Muscle of leg (tissue), 16 donors: Measurements from ENCODE around the gene SEL1L3. TPM values are rescaled to one million over a fixed set of nuclear protein-coding genes. Genes with fewer than 3 reads are reported as not detected.
"Not testable (repeated sequence)": the region's sequence is repeated elsewhere in the genome, so short reads cannot be mapped to it uniquely, and the experiment has no call there.

Source experiments
- DNase-seq: peaks from one replicate; pipeline ENCODE4 v3.0.0; 2013
- H3K27ac ChIP-seq: one replicate; pipeline ENCODE4 v1.5.1; 2013; ENCODE audit warnings: mild to moderate bottlenecking, low read length, control low read depth
- H3K27me3 ChIP-seq: one replicate; pipeline ENCODE4 v1.6.1; 2013; ENCODE audit warnings: low read length; ENCODE audit not compliant: control insufficient read depth, insufficient read depth
- H3K36me3 ChIP-seq: one replicate; pipeline ENCODE4 v1.6.1; 2013; ENCODE audit warnings: low read length; ENCODE audit not compliant: control insufficient read depth, insufficient read depth
- H3K4me1 ChIP-seq: one replicate; pipeline ENCODE4 v1.6.1; 2013; ENCODE audit warnings: low read length; ENCODE audit not compliant: control insufficient read depth, insufficient read depth
- H3K4me3 ChIP-seq: one replicate; pipeline ENCODE4 v1.5.1; 2013; ENCODE audit warnings: low read length, control low read depth
- H3K9me3 ChIP-seq: replicated peaks from 2 replicates; pipeline ENCODE4 v1.6.1; 2013; ENCODE audit warnings: low read depth, low read length; ENCODE audit not compliant: control insufficient read depth
- WGBS: methylation state at CpG from one replicate; pipeline ENCODE4 v1.1.5; 2013; ENCODE audit warnings: missing lambda C conversion rate; ENCODE audit not compliant: insufficient coverage; 5-methylcytosine and 5-hydroxymethylcytosine counted together
- long read RNA-seq, 11 donors: transcript quantifications; one replicate each; lab custom pipeline, GENCODE V29; 2026
- polyA plus RNA-seq, 8 donors: library from polyadenylated mRNA; unstranded; fragments of 120-200 nt; gene quantifications; one replicate each; pipeline versions ENCODE4 v1.2.1 to v1.2.3, GENCODE V29; 2013; ENCODE audit warnings: inconsistent platforms in 1 of 8, low replicate concordance in 1 of 8; ENCODE audit not compliant: insufficient read length in 8 of 8, insufficient read depth in 1 of 8
- total RNA-seq: library from RNA; stranded (reverse); fragments of 120-200 nt; gene quantifications from one replicate; pipeline ENCODE4 v1.2.4, GENCODE V29; 2013

The SEL1L3 gene
- 15.3 TPM for total RNA-seq
- polyA plus RNA-seq: 10 to 100 TPM; 10.8 to 21.3 (median 17.4) TPM
- long read RNA-seq, donor 1, partial matches to known transcripts: 0 of 1 reads
- long read RNA-seq, donor 1, other reads (novel, unspliced or antisense): 0 of 1 reads
- long read RNA-seq, donor 2: 0 reads
- long read RNA-seq, donor 3, partial matches to known transcripts: 0 of 1 reads
- long read RNA-seq, donor 3, other reads (novel, unspliced or antisense): 0 of 1 reads
- long read RNA-seq, donor 4: 0 reads
- long read RNA-seq, donor 5, full-length matches to known transcripts: 5 of 10 reads
- long read RNA-seq, donor 5, partial matches to known transcripts: 5 of 10 reads
- long read RNA-seq, donor 5, other reads (novel, unspliced or antisense): 0 of 10 reads
- long read RNA-seq, donor 6, full-length matches to known transcripts: 3 of 3 reads
- long read RNA-seq, donor 6, partial matches to known transcripts: 0 of 3 reads
- long read RNA-seq, donor 6, other reads (novel, unspliced or antisense): 0 of 3 reads
- long read RNA-seq, donor 7, full-length matches to known transcripts: 1 of 1 reads
- long read RNA-seq, donor 7, partial matches to known transcripts: 0 of 1 reads
- long read RNA-seq, donor 7, other reads (novel, unspliced or antisense): 0 of 1 reads
- long read RNA-seq, donor 8, full-length matches to known transcripts: 1 of 108 reads
- long read RNA-seq, donor 8, partial matches to known transcripts: 61 of 108 reads
- long read RNA-seq, donor 8, other reads (novel, unspliced or antisense): 46 of 108 reads
- long read RNA-seq, donor 9, full-length matches to known transcripts: 1 of 1 reads
- long read RNA-seq, donor 9, partial matches to known transcripts: 0 of 1 reads
- long read RNA-seq, donor 9, other reads (novel, unspliced or antisense): 0 of 1 reads
- long read RNA-seq, donor 10, partial matches to known transcripts: 0 of 1 reads
- long read RNA-seq, donor 10, other reads (novel, unspliced or antisense): 0 of 1 reads
- long read RNA-seq, donor 11: 0 reads

DNA sequence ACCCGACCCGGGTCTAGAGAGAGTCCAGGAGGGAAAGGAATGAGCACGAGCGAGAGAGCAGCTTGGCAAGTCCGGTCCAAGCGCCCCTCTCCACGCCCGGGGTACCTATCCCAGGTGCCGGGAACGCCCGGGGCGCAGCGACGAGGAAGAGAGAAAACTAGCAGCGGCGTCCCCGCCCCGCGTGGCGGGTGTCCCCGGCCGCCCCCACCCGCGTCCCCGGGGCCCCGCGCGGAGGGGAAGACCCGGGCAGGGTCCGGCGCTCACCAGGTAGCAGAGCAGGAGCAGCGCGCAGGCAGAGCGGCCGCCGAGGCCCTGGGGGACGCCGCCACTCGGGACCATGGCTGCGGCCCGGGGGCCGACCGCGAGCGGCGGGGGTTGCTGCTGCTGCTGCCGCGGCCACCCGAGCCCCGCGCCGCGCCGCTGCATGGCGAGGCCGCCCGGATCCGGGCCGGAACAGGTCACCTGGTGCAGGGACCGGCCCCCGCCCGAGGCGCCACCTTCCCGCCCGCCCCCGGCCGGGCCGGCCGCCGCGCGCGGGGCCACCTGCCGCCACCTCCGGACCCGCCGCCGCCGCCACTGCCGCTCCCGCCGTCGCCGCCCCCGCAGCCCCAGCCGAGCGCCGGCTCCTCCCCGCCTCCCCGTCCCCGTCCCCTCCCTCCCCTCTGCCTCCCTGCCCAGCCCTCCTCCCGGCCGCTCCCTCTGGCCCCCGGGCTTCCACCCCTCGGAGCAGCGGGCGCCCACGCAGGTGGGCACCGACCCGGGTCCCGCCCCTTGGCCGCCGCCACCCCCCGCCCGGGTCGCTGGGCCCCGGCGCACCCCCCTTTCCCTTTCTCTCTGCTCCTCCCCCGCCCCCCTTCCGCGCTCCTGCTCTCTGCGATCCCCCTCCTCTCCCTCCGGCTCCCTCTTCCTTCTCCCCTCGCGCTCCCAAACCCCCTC lies at the start of gene SEL1L3:
SEL1L3 (minus strand) TSS at position 578 of the 936 bp plus-strand sequence; CDS start at position 426, 152 bp downstream.
- Histone ChIP-seq H3K9me3 (no peaks in the 10 kb centered on the region), H3K4me1 (peaks cover 16% of the 10 kb centered on the region), H3K27ac (peak within 1 kb of the TSS; percentile 71), H3K27me3 (peaks cover 5% of the 10 kb centered on the region), H3K36me3 (no peaks in the 10 kb centered on the region), H3K4me3 (peak within 1 kb of the TSS; percentile 57)
- under 1% methylated on average over 110 of the region's 115 CpGs for WGBS
- peak; percentile 52 for DNase-seq

DNA sequence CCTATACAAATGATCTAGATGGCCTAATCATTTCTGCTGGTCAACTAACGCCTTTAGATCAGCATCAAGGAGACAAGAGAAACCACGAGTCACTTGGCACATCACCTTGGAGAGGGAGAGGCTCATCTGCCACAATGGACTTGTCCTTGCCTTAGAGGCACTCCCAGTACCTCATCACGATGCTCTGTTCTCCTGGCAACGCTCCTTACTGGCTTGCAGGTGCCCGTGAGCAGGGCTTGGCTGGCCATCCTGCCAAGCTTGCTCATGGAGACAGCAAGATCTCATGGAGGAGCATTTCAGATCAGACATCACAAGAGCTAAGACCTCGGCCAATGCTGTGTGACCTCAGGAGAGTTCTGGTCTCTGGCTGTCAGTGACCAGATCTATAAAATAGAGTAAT lies 48.6 kb upstream of the SEL1L3 start:
- no peak overlapping the region for H3K27ac ChIP-seq
- 68% methylated on average over 5 of the region's 6 CpGs for WGBS

DNA sequence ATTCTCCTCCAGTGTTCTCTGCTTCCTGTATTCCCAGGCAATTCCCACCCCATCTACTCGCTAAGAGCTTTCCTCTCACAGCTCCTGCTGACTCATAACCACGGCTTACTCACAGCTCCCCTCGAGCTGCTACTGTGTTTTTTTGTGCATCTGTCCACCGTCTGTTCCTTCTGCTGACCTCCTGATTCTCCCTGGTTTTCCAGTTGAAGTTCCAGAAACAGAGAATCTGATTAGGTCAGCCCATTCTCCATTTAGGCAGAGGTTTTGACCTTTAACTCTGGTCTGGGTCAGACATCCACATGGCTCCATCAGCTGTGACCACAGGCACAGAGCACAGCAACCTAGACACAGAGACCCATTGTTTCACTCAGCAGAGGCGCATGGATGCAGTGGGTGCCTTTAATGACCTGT lies 45.7 kb upstream of the SEL1L3 start:
- Histone ChIP-seq H3K27me3 (no peaks in the 10 kb centered on the region), H3K36me3 (no peaks in the 10 kb centered on the region), H3K4me3 (no peak overlapping the region), H3K9me3 (no peaks in the 10 kb centered on the region), H3K4me1 (peaks cover 15% of the 10 kb centered on the region), H3K27ac (no peak overlapping the region)
- WGBS: 27% methylated on average over 4 of the region's 5 CpGs
- no peak for DNase-seq

More for the DNA sequence above, 48.6 kb upstream of the SEL1L3 start:
- no peaks in the 10 kb centered on the region for H3K36me3 ChIP-seq
- H3K27me3 ChIP-seq: no peaks in the 10 kb centered on the region
- H3K9me3 ChIP-seq: no peaks in the 10 kb centered on the region
- DNase-seq: no peak
- H3K4me3 ChIP-seq: no peak overlapping the region
- peaks cover 26% of the 10 kb centered on the region for H3K4me1 ChIP-seq

DNA sequence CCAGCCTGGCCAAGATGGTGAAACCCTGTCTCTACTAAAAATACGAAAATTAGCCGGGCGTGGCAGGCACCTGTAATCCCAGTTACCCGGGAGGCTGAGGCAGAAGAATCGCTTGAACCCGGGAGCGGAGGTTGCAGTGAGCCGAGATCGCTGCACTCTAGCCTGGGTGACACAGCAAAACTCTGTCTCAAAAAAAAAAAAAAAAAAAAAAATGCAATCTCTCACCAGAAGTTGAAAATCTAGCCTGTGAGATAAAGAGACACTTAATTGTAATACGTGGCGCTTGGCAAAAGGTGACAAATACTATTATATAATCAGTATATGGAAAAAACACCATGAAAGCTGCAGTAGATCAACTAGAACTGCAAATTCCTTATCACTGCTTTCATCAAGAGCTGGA lies 43.3 kb upstream of the SEL1L3 start:
- not testable (repeated sequence) for H3K9me3 ChIP-seq, H3K27ac ChIP-seq, H3K4me1 ChIP-seq, H3K27me3 ChIP-seq, DNase-seq, H3K36me3 ChIP-seq, H3K4me3 ChIP-seq
- WGBS: 80% methylated on average over 4 of the region's 11 CpGs

DNA sequence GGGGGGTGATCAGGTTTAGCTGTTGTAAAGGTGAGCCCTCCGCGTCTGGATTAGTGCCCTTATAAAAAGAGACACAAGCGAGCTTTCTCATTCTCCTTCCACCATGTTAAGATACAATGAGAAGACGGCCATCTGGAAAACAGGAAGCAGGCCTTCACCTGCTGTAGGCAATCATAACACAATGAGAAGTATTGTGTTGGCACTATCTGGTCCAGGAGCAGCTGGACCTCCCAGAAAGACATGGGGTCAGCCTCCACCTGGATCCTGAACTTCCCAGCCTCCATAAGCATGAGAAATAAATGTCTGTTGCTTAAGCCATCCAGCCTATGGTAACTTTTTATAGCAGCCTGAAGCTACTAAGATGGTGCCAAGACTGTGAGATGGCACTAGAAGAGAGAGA lies 42.6 kb upstream of the SEL1L3 start:
- no peaks in the 10 kb centered on the region for H3K9me3 ChIP-seq
- no CpG with 5 or more reads among the region's 4 CpGs for WGBS
- no peak for DNase-seq

DNA sequence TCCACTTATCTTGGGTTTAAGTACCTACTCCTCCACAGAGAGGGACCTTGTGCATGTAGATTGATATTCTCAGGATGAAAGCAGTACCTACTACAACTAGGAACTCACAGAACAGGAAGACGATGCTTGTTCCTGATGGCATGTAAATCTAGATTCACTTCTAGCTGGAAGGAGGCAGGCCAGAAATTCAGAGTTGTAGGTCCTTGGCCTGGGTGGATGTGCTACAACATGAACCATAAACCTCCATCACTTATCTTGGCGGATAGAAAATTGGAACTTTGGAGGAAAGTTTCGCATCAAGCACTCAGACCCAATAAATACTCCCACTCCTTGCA lies 41.9 kb upstream of the SEL1L3 start:
- Histone ChIP-seq H3K27ac (no peak overlapping the region), H3K4me3 (no peak overlapping the region), H3K36me3 (no peaks in the 10 kb centered on the region), H3K4me1 (peaks cover 5% of the 10 kb centered on the region), H3K27me3 (no peaks in the 10 kb centered on the region), H3K9me3 (no peaks in the 10 kb centered on the region)
- 100% methylated on average over 2 of the region's 3 CpGs for WGBS
- no peak for DNase-seq

More for the DNA sequence above, 42.6 kb upstream of the SEL1L3 start:
- Histone ChIP-seq H3K4me1 (peaks cover 5% of the 10 kb centered on the region), H3K27me3 (no peaks in the 10 kb centered on the region), H3K36me3 (no peaks in the 10 kb centered on the region), H3K4me3 (no peak overlapping the region), H3K27ac (no peak overlapping the region)

DNA sequence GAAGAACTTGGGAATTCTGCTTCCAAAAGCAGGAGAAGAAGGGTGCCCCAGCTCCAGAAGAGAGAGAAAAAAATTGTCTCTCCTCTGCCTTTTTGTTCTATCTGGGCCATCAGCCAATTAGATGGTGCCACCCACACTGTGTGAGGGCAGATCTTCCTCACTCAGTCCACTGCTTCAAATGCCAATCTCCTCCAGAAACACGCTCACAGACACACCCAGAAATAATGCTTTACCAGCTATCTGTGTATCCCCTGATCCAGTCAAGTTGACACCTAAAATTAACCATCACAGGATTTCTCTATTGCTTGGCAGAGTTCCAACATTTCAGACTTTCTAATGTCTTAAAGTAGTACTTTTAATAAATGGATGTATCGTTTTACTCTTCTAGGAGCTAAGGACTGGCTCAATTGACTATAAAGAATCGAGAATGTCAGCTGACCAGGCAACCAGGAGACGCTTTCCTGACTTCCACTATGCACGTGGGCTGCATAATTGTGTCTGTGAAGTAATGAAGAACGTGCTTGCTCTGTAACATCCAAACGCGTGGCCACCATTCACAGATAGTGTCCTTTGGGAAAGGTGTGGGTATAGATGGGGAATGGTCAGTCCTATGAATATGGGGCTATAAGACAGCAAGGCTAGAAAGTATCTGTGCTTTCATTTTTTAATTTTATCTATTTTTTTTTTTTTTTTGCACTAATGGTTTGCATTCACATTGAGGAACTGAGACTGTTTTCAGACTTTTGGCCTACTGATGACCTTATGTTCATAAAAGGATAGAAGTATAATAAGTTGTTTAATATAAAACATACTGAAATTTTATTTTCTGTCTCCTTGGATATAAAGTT lies 41.3 kb upstream of the SEL1L3 start:
- Histone ChIP-seq H3K4me1 (peaks cover 5% of the 10 kb centered on the region), H3K36me3 (no peaks in the 10 kb centered on the region), H3K4me3 (no peak overlapping the region), H3K27ac (no peak overlapping the region), H3K9me3 (no peaks in the 10 kb centered on the region), H3K27me3 (no peaks in the 10 kb centered on the region)
- WGBS: 48% methylated on average over 5 of the region's 8 CpGs
- no peak for DNase-seq

DNA sequence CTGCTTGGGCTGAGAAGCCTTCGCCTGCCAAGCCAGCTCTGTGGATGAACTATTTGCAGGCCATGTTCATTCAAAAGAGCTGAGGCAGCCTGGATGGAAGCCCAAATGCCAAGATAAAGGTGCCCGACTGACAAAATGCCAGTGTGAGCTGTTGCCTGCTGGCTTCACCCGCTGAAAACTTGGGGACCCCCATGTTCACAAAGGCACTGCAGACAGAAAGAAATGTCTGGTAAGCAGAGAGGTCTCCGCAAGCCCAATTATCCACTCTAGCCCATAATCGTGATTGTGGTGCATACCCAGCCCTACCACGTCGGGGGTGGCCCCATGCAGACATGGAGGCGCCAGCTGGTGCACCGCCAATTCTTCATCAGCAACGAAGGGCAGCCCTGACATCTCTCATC lies 38.2 kb upstream of the SEL1L3 start:
- Histone ChIP-seq H3K4me1 (peaks cover 5% of the 10 kb centered on the region), H3K9me3 (no peaks in the 10 kb centered on the region), H3K36me3 (no peaks in the 10 kb centered on the region), H3K27me3 (no peaks in the 10 kb centered on the region), H3K4me3 (no peak overlapping the region), H3K27ac (no peak overlapping the region)
- 83% methylated on average over 9 of the region's 10 CpGs for WGBS
- no peak for DNase-seq

DNA sequence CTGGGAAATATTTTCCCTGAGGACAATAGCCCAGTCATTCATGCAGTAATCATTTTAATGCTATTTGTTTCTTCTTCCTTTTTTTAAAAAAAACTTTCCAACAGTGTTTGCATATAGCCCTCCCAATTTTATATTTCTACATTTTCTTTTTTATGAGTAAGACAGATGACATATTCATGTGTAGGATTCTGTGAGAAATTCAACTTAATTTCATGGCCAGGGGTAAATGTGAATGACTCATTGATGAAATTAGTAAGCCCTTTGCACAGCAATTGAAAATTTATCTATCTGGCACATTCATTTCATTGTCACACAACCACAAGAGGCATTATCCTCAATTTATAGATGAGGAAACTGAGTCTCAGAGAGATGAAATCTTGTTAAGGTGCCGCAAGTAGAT lies 37.5 kb upstream of the SEL1L3 start:
- Histone ChIP-seq H3K27me3 (no peaks in the 10 kb centered on the region), H3K9me3 (no peaks in the 10 kb centered on the region), H3K27ac (no peak overlapping the region), H3K4me1 (peaks cover 5% of the 10 kb centered on the region), H3K4me3 (no peak overlapping the region), H3K36me3 (no peaks in the 10 kb centered on the region)
- no CpG with 5 or more reads among the region's 1 CpG for WGBS
- no peak for DNase-seq
